Psoas muscle (tissue), 8 donors: Measurements from ENCODE around the gene DLST. TPM values are rescaled to one million over a fixed set of nuclear protein-coding genes. Genes with fewer than 3 reads are reported as not detected.

Experiments used
- ATAC-seq, 4 donors: fragments of 200-7000 bp; cut with Tn5 transposase; one replicate each; pipeline ENCODE4 v1.9.1; 2020; ENCODE audit warnings: moderate library complexity in 3 of 4, mild to moderate bottlenecking in 2 of 4
- DNase-seq, 2 donors: peaks; one replicate each; pipeline ENCODE4 v3.0.0-alpha.2; 2020
- H3K27ac ChIP-seq: fragments of 200-600 bp; one replicate; pipeline ENCODE4 v1.8.0; 2022
- H3K27me3 ChIP-seq, 3 donors: fragments of 200-600 bp in 1 of 3; one replicate each; pipeline versions ENCODE4 v1.6.1 to v1.8.0; 2013 to 2022; ENCODE audit warnings: low read length in 2 of 3, mild to moderate bottlenecking in 2 of 3, moderate library complexity in 1 of 3; ENCODE audit not compliant: insufficient read depth in 3 of 3
- H3K36me3 ChIP-seq, 2 donors: fragments of 200-600 bp in 1 of 2; one replicate each; pipeline versions ENCODE4 v1.6.1 to v1.8.0; 2013 to 2022; ENCODE audit warnings: low read depth in 1 of 2, mild to moderate bottlenecking in 1 of 2, moderate library complexity in 1 of 2; ENCODE audit not compliant: insufficient read depth in 1 of 2
- H3K4me1 ChIP-seq: fragments of 200-600 bp; one replicate; pipeline ENCODE4 v1.8.0; 2022
- H3K4me3 ChIP-seq: fragments of 200-600 bp; one replicate; pipeline ENCODE4 v1.8.0; 2022; ENCODE audit warnings: mild to moderate bottlenecking
- H3K9me3 ChIP-seq: fragments of 200-600 bp; one replicate; pipeline ENCODE4 v1.8.0; 2022
- WGBS, 3 donors: extraction: QIAGEN DNeasy Blood & Tissue Kit; methylation state at CpG; one replicate each; pipeline versions ENCODE4 v1.1.6 to v1.1.7; 2013; 5-methylcytosine and 5-hydroxymethylcytosine counted together
- intact Hi-C, 2 donors: fragments of 100-400 bp; cut with DNase I; formaldehyde crosslinking; loops; one replicate each; pipeline versions ENCODE4 v1.11.0 to v1.14.2; 2022
- long read RNA-seq, 2 donors: library from polyadenylated mRNA; unstranded; transcript quantifications; one replicate each; pipeline ENCODE4 v2.0.0, GENCODE V29; 2021
- polyA plus RNA-seq, 3 donors: library from polyadenylated mRNA; stranded (reverse); fragments of 200-250 nt; gene quantifications; one replicate each; pipeline ENCODE4 v1.2.3, GENCODE V29; 2013
- total RNA-seq, 4 donors: library from RNA; stranded (reverse); fragmentation: NEBNext Ultra II Directional in 2 of 4; extraction: Animal tissue kit (Norgen Biotek cat#: 25700) in 2 of 4; gene quantifications; one replicate each; pipeline versions ENCODE4 v1.2.1 to v1.2.4, GENCODE V29; 2021 to 2023
- TF ChIP-seq, protein P1 (sequence below): fragments of 200-600 bp; IDR thresholded peaks from one replicate; pipeline ENCODE4 v1.8.0; 2022; ENCODE audit warnings: antibody characterized with exemption
- donor health status: healthy with polysubstance abuse.
- donor health status: DM: no; HTN: no; CAD: no; lungs with moderate emphysema.
- donor health status: Bipolar disorder and iron deficiency.
- donor health status: healthy.
- donor health status: DM: yes; HTN: yes; CAD: no.
- donor health status: DM: no; HTN: no; CAD: no.
- donor health status: DM: no; HTN: no; CAD: no.
- donor health status: DM: yes; HTN: yes; CAD: no.

Gene DLST
- total RNA-seq (100 to 1,000 TPM; 133 to 221 (median 144) TPM), polyA plus RNA-seq (100 to 1,000 TPM in 2 of 3 donors, 10 to 100 TPM in 1; 97.7 to 162 (median 123) TPM)
- long read RNA-seq, donor 1, partial matches to known transcripts: 0 of 2 reads
- long read RNA-seq, donor 1, other reads (novel, unspliced or antisense): 1 of 2 reads
- long read RNA-seq, donor 2, partial matches to known transcripts: 2 of 3 reads
- long read RNA-seq, donor 2, other reads (novel, unspliced or antisense): 1 of 3 reads

- peaks cover 0 to 22% of the 10 kb centered on the region in 2 donors for H3K36me3 ChIP-seq
- DNase-seq: peak; percentile 89 to 94
- intact Hi-C loops: no loop called here
- H3K9me3 ChIP-seq: no peaks in the 10 kb centered on the region
- peaks cover 44% of the 10 kb centered on the region for H3K4me1 ChIP-seq
- no peaks in the 10 kb centered on the region for H3K27me3 ChIP-seq
- peak within 1 kb of the TSS; percentile 80 for H3K4me3 ChIP-seq
- TF ChIP-seq, protein P1, sequence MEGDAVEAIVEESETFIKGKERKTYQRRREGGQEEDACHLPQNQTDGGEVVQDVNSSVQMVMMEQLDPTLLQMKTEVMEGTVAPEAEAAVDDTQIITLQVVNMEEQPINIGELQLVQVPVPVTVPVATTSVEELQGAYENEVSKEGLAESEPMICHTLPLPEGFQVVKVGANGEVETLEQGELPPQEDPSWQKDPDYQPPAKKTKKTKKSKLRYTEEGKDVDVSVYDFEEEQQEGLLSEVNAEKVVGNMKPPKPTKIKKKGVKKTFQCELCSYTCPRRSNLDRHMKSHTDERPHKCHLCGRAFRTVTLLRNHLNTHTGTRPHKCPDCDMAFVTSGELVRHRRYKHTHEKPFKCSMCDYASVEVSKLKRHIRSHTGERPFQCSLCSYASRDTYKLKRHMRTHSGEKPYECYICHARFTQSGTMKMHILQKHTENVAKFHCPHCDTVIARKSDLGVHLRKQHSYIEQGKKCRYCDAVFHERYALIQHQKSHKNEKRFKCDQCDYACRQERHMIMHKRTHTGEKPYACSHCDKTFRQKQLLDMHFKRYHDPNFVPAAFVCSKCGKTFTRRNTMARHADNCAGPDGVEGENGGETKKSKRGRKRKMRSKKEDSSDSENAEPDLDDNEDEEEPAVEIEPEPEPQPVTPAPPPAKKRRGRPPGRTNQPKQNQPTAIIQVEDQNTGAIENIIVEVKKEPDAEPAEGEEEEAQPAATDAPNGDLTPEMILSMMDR: no peak
- ATAC-seq: peak; percentile 97 to 98 (median 98)
- peak within 1 kb of the TSS; percentile 90 for H3K27ac ChIP-seq
- 0 to 1% (median 0%) methylated on average over 43 to 53 of the region's 53 CpGs for WGBS, 3 donors
These were observed at the start of gene DLST for GRCh38 chr14:74881431-74882102. TSS of gene DLST (plus strand) at chr14:74881916. CDS start at chr14:74881954, 38 bp downstream.

GRCh38 chr14:74832849-74833248, 48.9 kb upstream of the DLST start:
- intact Hi-C loops: no loop called here
- Histone ChIP-seq H3K27me3 (no peaks in the 10 kb centered on the region), H3K4me3 (no peak overlapping the region), H3K4me1 (no peaks in the 10 kb centered on the region), H3K9me3 (no peaks in the 10 kb centered on the region), H3K27ac (no peak overlapping the region), H3K36me3 (peaks cover 4 to 71% of the 10 kb centered on the region in 2 donors)
- DNase-seq (no peak), ATAC-seq (no peak)
- TF ChIP-seq, protein P1: no peak
- WGBS, 3 donors: 95 to 96% (median 96%) methylated on average over 4 of the region's 4 CpGs

GRCh38 chr14:74834692-74835392, 46.9 kb upstream of the DLST start:
- DNase-seq: no peak
- H3K36me3 ChIP-seq: peaks cover 4 to 63% of the 10 kb centered on the region in 2 donors
- ATAC-seq: no peak
- intact Hi-C loops: no loop called here
- no peaks in the 10 kb centered on the region for H3K4me1 ChIP-seq
- no peak overlapping the region for H3K27ac ChIP-seq
- WGBS, 3 donors: 77 to 91% (median 78%) methylated on average over 5 of the region's 5 CpGs
- no peaks in the 10 kb centered on the region for H3K9me3 ChIP-seq
- TF ChIP-seq, protein P1: no peak
- no peaks in the 10 kb centered on the region for H3K27me3 ChIP-seq
- no peak overlapping the region for H3K4me3 ChIP-seq

GRCh38 chr14:74835645-74836250, 46.0 kb upstream of the DLST start:
- intact Hi-C loops: no loop called here
- Histone ChIP-seq H3K27ac (no peak overlapping the region), H3K27me3 (no peaks in the 10 kb centered on the region), H3K9me3 (no peaks in the 10 kb centered on the region), H3K4me1 (no peaks in the 10 kb centered on the region), H3K4me3 (no peak overlapping the region), H3K36me3 (peaks cover 4 to 58% of the 10 kb centered on the region in 2 donors)
- TF ChIP-seq, protein P1: no peak
- WGBS, 3 donors: 84 to 88% (median 86%) methylated on average over 7 of the region's 7 CpGs
- DNase-seq (no peak), ATAC-seq (no peak)
